Parathyroid adenoma (tissue), 2 donors: ENCODE measurements around the gene COX19.

Experiments
- H2AFZ ChIP-seq: fragments of 300-600 bp; sonication (generic); one replicate; pipeline ENCODE4 v1.7.0; 2017; ENCODE audit warnings: antibody characterized with exemption, mild to moderate bottlenecking
- H3K27ac ChIP-seq: fragments of 300-600 bp; sonication (generic); one replicate; pipeline ENCODE4 v1.7.0; 2017
- H3K27me3 ChIP-seq: fragments of 300-600 bp; sonication (generic); one replicate; pipeline ENCODE4 v1.7.0; 2017; ENCODE audit warnings: low read length; ENCODE audit not compliant: control insufficient read depth, insufficient read depth
- H3K36me3 ChIP-seq: fragments of 300-600 bp; sonication (generic); one replicate; pipeline ENCODE4 v1.7.0; 2017; ENCODE audit warnings: low read length; ENCODE audit not compliant: control insufficient read depth, insufficient read depth
- H3K4me1 ChIP-seq: fragments of 300-600 bp; sonication (generic); one replicate; pipeline ENCODE4 v1.7.0; 2017; ENCODE audit warnings: control low read depth
- H3K4me2 ChIP-seq: fragments of 300-600 bp; sonication (generic); one replicate; pipeline ENCODE4 v1.7.0; 2017; ENCODE audit warnings: low read length
- H3K4me3 ChIP-seq: fragments of 300-600 bp; sonication (generic); one replicate; pipeline ENCODE4 v1.7.0; 2017; ENCODE audit warnings: low read depth, low read length
- H3K79me2 ChIP-seq: fragments of 300-600 bp; sonication (generic); one replicate; pipeline ENCODE4 v1.7.0; 2017; ENCODE audit warnings: control low read depth
- H3K9ac ChIP-seq: fragments of 300-600 bp; sonication (generic); one replicate; pipeline ENCODE4 v1.7.0; 2017; ENCODE audit warnings: mild to moderate bottlenecking
- H3K9me3 ChIP-seq: fragments of 300-600 bp; sonication (generic); one replicate; pipeline ENCODE4 v1.7.0; 2017; ENCODE audit warnings: low read length; ENCODE audit not compliant: control insufficient read depth
- TF ChIP-seq, protein P1 (sequence below): fragments of 300-600 bp; sonication (generic); IDR thresholded peaks from one replicate; pipeline ENCODE4 v1.7.0; 2017; ENCODE audit warnings: antibody characterized with exemption, mild to moderate bottlenecking
- donor health status: primary hyperparathyroidism.

Gene COX19

DNA sequence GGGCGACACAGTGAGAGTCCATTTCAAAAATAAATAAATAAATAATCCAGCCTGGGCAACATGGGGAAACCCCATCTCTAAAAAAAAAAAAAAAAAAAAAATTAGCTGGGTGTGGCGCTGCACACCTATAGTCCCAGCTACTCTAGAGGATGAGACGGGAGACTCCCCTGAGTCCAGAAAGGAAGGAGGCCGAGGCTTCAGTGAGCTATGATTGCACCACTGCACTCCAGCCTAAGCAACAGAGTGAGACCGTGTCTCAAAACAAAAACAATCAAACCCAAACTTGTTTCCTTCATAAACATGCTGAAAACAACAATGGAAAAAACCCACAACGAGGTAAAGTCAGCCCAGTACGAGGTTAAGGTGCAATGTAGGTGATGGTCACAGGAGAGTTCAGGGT is 1.2 kb downstream of the COX19 start:
- H3K36me3 ChIP-seq: no peaks in the 10 kb centered on the region
- H3K4me1 ChIP-seq: peaks cover 40% of the 10 kb centered on the region
- peak overlapping the region; percentile 74 for H3K4me2 ChIP-seq
- peak overlapping the region; percentile 99 for H3K27ac ChIP-seq
- H3K27me3 ChIP-seq: no peaks in the 10 kb centered on the region
- H3K9me3 ChIP-seq: no peaks in the 10 kb centered on the region
- TF ChIP-seq, protein P1, sequence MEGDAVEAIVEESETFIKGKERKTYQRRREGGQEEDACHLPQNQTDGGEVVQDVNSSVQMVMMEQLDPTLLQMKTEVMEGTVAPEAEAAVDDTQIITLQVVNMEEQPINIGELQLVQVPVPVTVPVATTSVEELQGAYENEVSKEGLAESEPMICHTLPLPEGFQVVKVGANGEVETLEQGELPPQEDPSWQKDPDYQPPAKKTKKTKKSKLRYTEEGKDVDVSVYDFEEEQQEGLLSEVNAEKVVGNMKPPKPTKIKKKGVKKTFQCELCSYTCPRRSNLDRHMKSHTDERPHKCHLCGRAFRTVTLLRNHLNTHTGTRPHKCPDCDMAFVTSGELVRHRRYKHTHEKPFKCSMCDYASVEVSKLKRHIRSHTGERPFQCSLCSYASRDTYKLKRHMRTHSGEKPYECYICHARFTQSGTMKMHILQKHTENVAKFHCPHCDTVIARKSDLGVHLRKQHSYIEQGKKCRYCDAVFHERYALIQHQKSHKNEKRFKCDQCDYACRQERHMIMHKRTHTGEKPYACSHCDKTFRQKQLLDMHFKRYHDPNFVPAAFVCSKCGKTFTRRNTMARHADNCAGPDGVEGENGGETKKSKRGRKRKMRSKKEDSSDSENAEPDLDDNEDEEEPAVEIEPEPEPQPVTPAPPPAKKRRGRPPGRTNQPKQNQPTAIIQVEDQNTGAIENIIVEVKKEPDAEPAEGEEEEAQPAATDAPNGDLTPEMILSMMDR: no peak
- peaks cover 5% of the 10 kb centered on the region for H3K79me2 ChIP-seq
- H3K9ac ChIP-seq: peak overlapping the region; percentile 82
- no peak overlapping the region for H2AFZ ChIP-seq
- H3K4me3 ChIP-seq: peak overlapping the region; percentile 99

DNA sequence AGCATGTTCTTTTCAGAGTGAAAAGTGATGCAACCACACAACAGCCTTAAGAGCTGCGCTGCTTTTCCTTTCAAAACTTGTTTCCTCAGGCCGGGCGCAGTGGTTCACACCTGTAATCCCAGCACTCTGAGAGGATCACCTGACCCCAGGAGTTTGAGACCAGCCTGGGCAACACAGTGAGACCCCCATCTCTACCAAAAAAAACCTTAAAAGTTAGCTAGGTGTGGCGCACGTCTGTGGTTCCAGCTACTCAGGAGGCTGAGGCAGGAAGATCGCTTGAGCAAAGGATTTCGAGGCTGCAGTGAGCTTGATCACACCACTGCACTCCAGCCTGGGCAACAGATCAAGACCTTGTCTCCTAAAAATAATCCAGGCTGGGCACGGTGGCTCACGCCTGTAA is 2.0 kb downstream of the COX19 start:
- no peaks in the 10 kb centered on the region for H3K36me3 ChIP-seq
- peak overlapping the region; percentile 74 for H3K4me2 ChIP-seq
- H3K9ac ChIP-seq: peak overlapping the region; percentile 48
- TF ChIP-seq, protein P1: no peak
- peak overlapping the region; percentile 44 for H3K4me3 ChIP-seq
- peaks cover 40% of the 10 kb centered on the region for H3K4me1 ChIP-seq
- H3K27me3 ChIP-seq: no peaks in the 10 kb centered on the region
- peak overlapping the region; percentile 99 for H3K27ac ChIP-seq
- H2AFZ ChIP-seq: no peak overlapping the region
- H3K9me3 ChIP-seq: no peaks in the 10 kb centered on the region
- H3K79me2 ChIP-seq: peaks cover 10% of the 10 kb centered on the region

- Histone ChIP-seq H3K27ac (peak overlapping the region; percentile 99), H3K4me1 (peaks cover 40% of the 10 kb centered on the region), H3K36me3 (no peaks in the 10 kb centered on the region)
Observed at GRCh38 chr7:972676-973309, 2.6 kb downstream of the COX19 start.

GRCh38 chr7:972110-972509 is 3.2 kb downstream of the COX19 start:
- Histone ChIP-seq H2AFZ (no peak overlapping the region), H3K4me2 (peak overlapping the region; percentile 74), H3K9ac (peak overlapping the region; percentile 59), H3K36me3 (no peaks in the 10 kb centered on the region), H3K4me3 (peak overlapping the region; percentile 44), H3K4me1 (peaks cover 40% of the 10 kb centered on the region), H3K27me3 (no peaks in the 10 kb centered on the region), H3K9me3 (no peaks in the 10 kb centered on the region), H3K27ac (peak overlapping the region; percentile 99), H3K79me2 (peaks cover 16% of the 10 kb centered on the region)
- TF ChIP-seq, protein P1: no peak

More at GRCh38 chr7:972676-973309, 2.6 kb downstream of the COX19 start:
- Histone ChIP-seq H3K27me3 (no peaks in the 10 kb centered on the region), H3K9me3 (no peaks in the 10 kb centered on the region), H3K4me2 (peak overlapping the region; percentile 74), H3K79me2 (peaks cover 11% of the 10 kb centered on the region), H3K4me3 (peak overlapping the region; percentile 44), H2AFZ (no peak overlapping the region), H3K9ac (peak overlapping the region; percentile 48)
- TF ChIP-seq, protein P1: no peak

- TF ChIP-seq, protein P1: no peak
- H3K9ac ChIP-seq: no peak overlapping the region
- peak overlapping the region; percentile 99 for H3K27ac ChIP-seq
- H3K36me3 ChIP-seq: no peaks in the 10 kb centered on the region
- peaks cover 16% of the 10 kb centered on the region for H3K79me2 ChIP-seq
- no peak overlapping the region for H2AFZ ChIP-seq
- peaks cover 40% of the 10 kb centered on the region for H3K4me1 ChIP-seq
- no peaks in the 10 kb centered on the region for H3K27me3 ChIP-seq
- peak overlapping the region; percentile 48 for H3K4me2 ChIP-seq
- no peaks in the 10 kb centered on the region for H3K9me3 ChIP-seq
- H3K4me3 ChIP-seq: no peak overlapping the region
Observed at GRCh38 chr7:970744-971143, 4.6 kb downstream of the COX19 start.
